ENCODE results near the gene NACC2.

GRCh38 chr9:136004219-136004618 is 90.9 kb downstream of the NACC2 start:
- no peak for TF ChIP-seq EZH2 (IDR thresholded peaks at IDR 0.05; ENCODE audit: borderline replicate concordance, low read depth, low read length, severe bottlenecking)
- no peak for TF ChIP-seq CTCF (IDR thresholded peaks at IDR 0.05; ENCODE audit: extremely low read depth in 1 of 2, insufficient read depth in 1 of 2, low read depth in 1 of 2, low read length in 2 of 2)
- TF ChIP-seq POLR2A (IDR thresholded peaks at IDR 0.05; ENCODE audit: low read depth, low read length), result no peak
- no peak for TF ChIP-seq JUN (IDR thresholded peaks at IDR 0.05; ENCODE audit: borderline replicate concordance, insufficient read depth, insufficient read length, low read depth)
- TF ChIP-seq MYC (IDR thresholded peaks at IDR 0.05; ENCODE audit: low read depth, low read length), result no peak
- TF ChIP-seq, protein P1, sequence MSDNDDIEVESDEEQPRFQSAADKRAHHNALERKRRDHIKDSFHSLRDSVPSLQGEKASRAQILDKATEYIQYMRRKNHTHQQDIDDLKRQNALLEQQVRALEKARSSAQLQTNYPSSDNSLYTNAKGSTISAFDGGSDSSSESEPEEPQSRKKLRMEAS (IDR thresholded peaks at IDR 0.05; ENCODE audit: insufficient read depth, insufficient read length), result no peak
- no peak for TF ChIP-seq POLR2AphosphoS5 (IDR thresholded peaks at IDR 0.05; ENCODE audit: insufficient read depth, low read depth, low read length)
